ENCODE data around the gene ELOVL2.

Gene ELOVL2

DNA sequence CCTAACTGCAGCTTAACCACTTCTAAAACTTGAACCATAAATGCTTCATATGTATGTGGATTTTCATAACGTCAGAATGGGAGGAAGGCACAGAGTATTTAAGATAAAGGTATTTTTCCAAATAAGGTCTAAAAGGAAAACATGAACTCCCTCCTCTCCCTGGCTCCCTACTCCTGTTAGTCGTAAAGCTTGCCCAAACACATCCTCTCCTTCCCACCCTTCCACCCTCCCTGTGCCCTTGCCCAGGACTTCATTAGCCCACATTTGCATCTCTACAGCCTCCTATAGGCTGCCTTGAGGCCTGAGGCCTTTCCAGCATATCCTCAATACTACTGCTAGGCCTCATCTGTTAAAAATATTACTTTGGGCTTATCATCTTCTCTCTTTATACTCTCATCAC is 32.4 kb upstream of the ELOVL2 start:
- no peak overlapping the region for H3K27ac ChIP-seq (ENCODE audit: low read length)
- no peak overlapping the region for H3K4me3 ChIP-seq (ENCODE audit: low read length)
- peaks cover 4% of the 10 kb centered on the region for H3K4me1 ChIP-seq (ENCODE audit: control insufficient read depth, low read depth, low read length)
- no peaks in the 10 kb centered on the region for H3K27me3 ChIP-seq (ENCODE audit: control insufficient read depth, insufficient read depth, low read length)
- H3K9ac ChIP-seq (ENCODE audit: low read length): no peak overlapping the region
- H3K36me3 ChIP-seq (ENCODE audit: control insufficient read depth, low read depth, low read length): no peaks in the 10 kb centered on the region
- H3K9me3 ChIP-seq (ENCODE audit: control insufficient read depth, low read depth, low read length): no peaks in the 10 kb centered on the region

DNA sequence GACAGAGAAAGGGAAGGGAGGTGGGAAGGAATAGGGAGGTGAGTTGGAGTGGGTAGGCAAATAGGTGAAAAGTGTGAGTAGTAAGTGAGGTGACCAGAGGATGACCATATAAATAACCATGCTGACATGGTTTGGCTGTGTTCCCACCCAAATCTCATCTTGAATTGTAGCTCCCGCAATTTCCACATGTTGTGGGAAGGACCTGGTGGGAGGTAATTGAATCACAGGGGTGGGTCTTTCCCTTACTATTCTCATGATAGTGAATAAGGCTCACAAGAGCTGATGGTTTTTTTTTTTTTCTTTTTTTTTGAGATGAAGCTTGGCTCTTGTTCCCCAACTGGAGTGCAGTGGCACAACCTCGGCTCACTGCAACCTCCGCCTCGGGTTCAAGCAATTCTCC is 28.0 kb upstream of the ELOVL2 start:
- H3K27me3 ChIP-seq (ENCODE audit: control insufficient read depth, insufficient read depth, low read length): no peaks in the 10 kb centered on the region
- no peak overlapping the region for H3K27ac ChIP-seq (ENCODE audit: low read length)
- H3K9me3 ChIP-seq (ENCODE audit: control insufficient read depth, low read depth, low read length): no peaks in the 10 kb centered on the region
- H3K4me3 ChIP-seq (ENCODE audit: low read length): no peak overlapping the region
- peaks cover 4% of the 10 kb centered on the region for H3K4me1 ChIP-seq (ENCODE audit: control insufficient read depth, low read depth, low read length)
- no peaks in the 10 kb centered on the region for H3K36me3 ChIP-seq (ENCODE audit: control insufficient read depth, low read depth, low read length)
- no peak overlapping the region for H3K9ac ChIP-seq (ENCODE audit: low read length)

DNA sequence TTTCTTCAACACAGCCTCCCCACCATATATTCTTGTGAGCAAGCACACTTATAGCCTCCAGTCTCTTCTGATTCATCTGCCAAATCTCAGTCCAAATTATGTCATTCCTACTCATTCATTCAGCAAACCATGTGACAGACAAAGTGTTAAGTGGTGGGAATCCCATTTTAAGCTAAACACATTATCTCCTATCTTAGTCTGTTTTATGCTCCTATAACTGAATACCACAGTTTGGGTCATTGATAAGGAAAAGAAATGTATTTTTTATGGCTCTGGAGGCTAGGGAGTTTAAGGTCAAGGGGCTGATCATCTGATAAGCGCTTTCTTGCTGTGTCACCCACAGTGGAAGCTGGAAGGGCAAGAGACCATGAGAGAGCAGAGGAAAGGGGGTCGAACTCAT is 25.7 kb upstream of the ELOVL2 start:
- no peak overlapping the region for H3K9ac ChIP-seq (ENCODE audit: low read length)
- no peaks in the 10 kb centered on the region for H3K36me3 ChIP-seq (ENCODE audit: control insufficient read depth, low read depth, low read length)
- H3K27me3 ChIP-seq (ENCODE audit: control insufficient read depth, insufficient read depth, low read length): no peaks in the 10 kb centered on the region
- no peaks in the 10 kb centered on the region for H3K9me3 ChIP-seq (ENCODE audit: control insufficient read depth, low read depth, low read length)
- no peak overlapping the region for H3K4me3 ChIP-seq (ENCODE audit: low read length)
- no peaks in the 10 kb centered on the region for H3K4me1 ChIP-seq (ENCODE audit: control insufficient read depth, low read depth, low read length)
- no peak overlapping the region for H3K27ac ChIP-seq (ENCODE audit: low read length)

DNA sequence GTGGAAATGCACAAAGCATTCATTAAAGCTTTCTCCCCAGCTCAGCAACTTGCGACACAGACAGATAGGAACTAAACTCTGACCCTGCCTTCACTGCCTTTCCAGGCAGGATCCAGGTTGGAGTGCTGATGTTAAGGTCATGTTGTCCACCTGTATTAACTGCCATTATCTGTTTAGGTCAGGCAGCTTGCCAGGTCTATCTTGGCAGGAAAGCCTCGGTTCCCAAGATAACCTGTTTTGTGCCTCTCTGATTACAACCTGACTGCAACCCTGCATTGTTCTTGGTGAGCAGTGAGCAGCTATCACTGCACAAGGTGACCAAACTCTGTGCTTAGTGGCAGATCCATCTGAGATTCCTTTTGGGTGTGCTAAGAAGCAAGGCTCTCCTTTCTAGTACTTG is 23.2 kb upstream of the ELOVL2 start:
- Histone ChIP-seq H3K9me3 (ENCODE audit: control insufficient read depth, low read depth, low read length) (no peaks in the 10 kb centered on the region), H3K9ac (ENCODE audit: low read length) (no peak overlapping the region)

DNA sequence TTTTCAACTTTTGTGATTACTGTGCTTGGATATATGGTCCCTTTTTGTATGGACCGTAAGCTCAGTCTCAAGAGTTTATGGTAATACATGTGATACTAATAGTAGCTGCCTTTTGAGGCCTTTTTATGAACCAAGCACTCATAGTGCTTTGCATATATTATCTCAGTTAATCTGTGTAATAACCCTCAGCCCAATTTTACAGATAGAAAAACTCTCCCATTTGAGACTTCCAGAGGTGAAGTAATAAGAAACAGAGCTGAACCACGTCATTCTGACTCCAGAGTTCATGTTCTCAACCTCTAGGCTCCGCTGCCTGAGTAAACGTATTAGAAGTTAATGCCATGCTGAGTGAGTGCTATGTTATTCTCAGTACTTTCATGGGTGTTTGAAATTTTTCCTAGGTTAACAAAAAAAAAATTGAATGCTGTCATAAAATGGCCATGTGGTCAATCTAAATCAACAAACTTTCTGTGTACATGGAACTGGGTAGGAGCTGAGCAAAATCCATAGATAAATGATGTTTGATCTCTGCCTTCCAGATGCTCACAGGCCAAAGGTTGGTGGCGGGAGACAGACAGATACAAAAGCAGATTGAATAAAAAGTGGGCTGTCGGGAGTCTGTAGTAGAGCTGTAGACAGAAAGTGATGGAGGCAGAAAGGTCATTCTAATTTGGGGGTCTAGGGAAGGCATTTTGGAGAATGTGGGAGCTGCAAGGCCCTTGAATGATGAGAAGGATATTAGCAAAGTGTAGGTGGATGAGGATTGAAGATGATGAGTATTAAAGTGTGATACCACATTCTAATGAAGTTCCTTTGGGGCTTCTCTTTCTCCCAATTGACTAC is 22.6 kb upstream of the ELOVL2 start:
- H3K4me1 ChIP-seq (ENCODE audit: control insufficient read depth, low read depth, low read length): no peaks in the 10 kb centered on the region
- H3K4me3 ChIP-seq (ENCODE audit: low read length): no peak overlapping the region
- H3K9me3 ChIP-seq (ENCODE audit: control insufficient read depth, low read depth, low read length): no peaks in the 10 kb centered on the region
- H3K9ac ChIP-seq (ENCODE audit: low read length): no peak overlapping the region
- no peaks in the 10 kb centered on the region for H3K36me3 ChIP-seq (ENCODE audit: control insufficient read depth, low read depth, low read length)
- H3K27ac ChIP-seq (ENCODE audit: low read length): no peak overlapping the region
- H3K27me3 ChIP-seq (ENCODE audit: control insufficient read depth, insufficient read depth, low read length): no peaks in the 10 kb centered on the region

More for the DNA sequence above, 23.2 kb upstream of the ELOVL2 start:
- no peak overlapping the region for H3K4me3 ChIP-seq (ENCODE audit: low read length)
- H3K27ac ChIP-seq (ENCODE audit: low read length): no peak overlapping the region
- no peaks in the 10 kb centered on the region for H3K36me3 ChIP-seq (ENCODE audit: control insufficient read depth, low read depth, low read length)
- no peaks in the 10 kb centered on the region for H3K4me1 ChIP-seq (ENCODE audit: control insufficient read depth, low read depth, low read length)
- no peaks in the 10 kb centered on the region for H3K27me3 ChIP-seq (ENCODE audit: control insufficient read depth, insufficient read depth, low read length)

DNA sequence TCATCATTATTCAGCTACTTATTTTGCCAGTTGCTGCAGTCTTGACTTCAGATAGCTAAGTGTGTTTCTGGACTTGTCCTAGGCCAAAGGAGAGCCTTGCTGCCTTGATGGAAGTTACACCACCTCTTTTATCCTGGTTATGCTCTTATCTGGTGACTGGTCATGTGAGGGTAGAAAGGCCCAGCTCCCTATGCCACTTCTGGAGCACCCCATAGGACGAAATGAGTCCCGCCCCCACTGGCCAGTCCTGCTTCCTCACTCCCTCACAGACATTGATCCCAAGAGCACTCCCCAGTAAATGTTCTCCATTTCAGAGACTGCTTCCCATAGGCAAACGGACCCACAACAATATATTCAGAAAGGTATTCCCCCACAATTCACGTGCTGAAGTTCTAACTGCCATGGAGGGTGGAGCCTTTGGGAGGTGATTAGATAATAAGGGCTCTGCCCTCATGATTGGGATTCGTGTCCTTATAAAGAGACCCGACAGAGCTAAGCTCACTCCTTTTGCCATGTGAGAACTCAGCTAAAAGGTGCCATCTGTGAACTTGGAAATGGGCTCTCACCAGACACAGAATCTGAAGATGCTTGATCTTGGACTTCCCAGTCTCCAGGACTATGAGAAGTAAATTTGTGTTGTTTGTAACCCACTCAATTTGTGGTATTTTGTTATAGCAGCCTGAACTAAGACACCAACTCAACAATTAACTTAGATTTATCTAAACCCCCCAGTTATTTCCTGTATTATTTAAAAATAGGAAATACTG is 21.5 kb upstream of the ELOVL2 start:
- H3K4me3 ChIP-seq (ENCODE audit: low read length): no peak overlapping the region
- H3K36me3 ChIP-seq (ENCODE audit: control insufficient read depth, low read depth, low read length): no peaks in the 10 kb centered on the region
- H3K9me3 ChIP-seq (ENCODE audit: control insufficient read depth, low read depth, low read length): no peaks in the 10 kb centered on the region
- no peaks in the 10 kb centered on the region for H3K4me1 ChIP-seq (ENCODE audit: control insufficient read depth, low read depth, low read length)
- H3K9ac ChIP-seq (ENCODE audit: low read length): no peak overlapping the region
- H3K27me3 ChIP-seq (ENCODE audit: control insufficient read depth, insufficient read depth, low read length): no peaks in the 10 kb centered on the region
- H3K27ac ChIP-seq (ENCODE audit: low read length): no peak overlapping the region

DNA sequence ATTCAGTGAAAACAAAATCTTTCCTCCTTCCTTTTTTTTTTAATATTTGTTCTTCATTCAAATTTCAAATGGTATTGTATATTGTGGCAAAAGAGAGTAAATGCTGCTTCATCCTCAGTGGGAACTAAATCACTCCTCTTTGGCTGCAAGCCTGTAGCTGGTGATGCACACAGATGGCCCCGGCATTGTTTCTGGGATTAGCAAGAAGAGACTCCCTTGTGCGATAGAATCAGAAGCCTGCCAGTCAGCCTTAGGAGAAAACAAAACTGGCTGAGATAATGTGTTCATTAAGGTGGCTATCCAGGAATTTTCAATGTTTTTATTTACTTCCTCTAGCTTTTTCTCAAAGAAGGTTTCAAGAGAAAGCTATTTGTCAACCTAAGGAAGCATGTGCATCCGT is 20.7 kb upstream of the ELOVL2 start:
- Histone ChIP-seq H3K36me3 (ENCODE audit: control insufficient read depth, low read depth, low read length) (no peaks in the 10 kb centered on the region), H3K9me3 (ENCODE audit: control insufficient read depth, low read depth, low read length) (no peaks in the 10 kb centered on the region), H3K27me3 (ENCODE audit: control insufficient read depth, insufficient read depth, low read length) (no peaks in the 10 kb centered on the region), H3K27ac (ENCODE audit: low read length) (no peak overlapping the region), H3K4me3 (ENCODE audit: low read length) (no peak overlapping the region), H3K9ac (ENCODE audit: low read length) (no peak overlapping the region), H3K4me1 (ENCODE audit: control insufficient read depth, low read depth, low read length) (no peaks in the 10 kb centered on the region)

DNA sequence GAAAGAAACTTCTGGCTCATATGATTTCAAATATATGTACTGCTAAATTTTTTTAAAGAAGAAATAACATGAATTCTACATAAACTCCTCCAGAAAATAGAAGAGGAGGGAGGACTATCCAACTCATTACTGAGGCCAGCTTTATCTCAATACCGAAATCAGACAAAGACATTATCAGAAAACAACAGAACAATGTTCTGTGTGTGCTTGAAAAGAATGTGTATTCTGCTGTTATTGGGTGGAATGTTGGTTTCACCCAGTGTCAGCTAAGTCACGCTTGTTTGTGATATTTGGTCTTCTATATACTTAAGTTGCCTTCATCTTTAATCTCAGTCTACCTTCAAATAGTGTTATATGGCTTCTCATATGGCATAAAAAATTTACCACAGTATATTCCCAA is 18.6 kb upstream of the ELOVL2 start:
- Histone ChIP-seq H3K9me3 (ENCODE audit: control insufficient read depth, low read depth, low read length) (no peaks in the 10 kb centered on the region), H3K4me3 (ENCODE audit: low read length) (no peak overlapping the region), H3K9ac (ENCODE audit: low read length) (no peak overlapping the region), H3K27ac (ENCODE audit: low read length) (no peak overlapping the region), H3K36me3 (ENCODE audit: control insufficient read depth, low read depth, low read length) (no peaks in the 10 kb centered on the region), H3K4me1 (ENCODE audit: control insufficient read depth, low read depth, low read length) (no peaks in the 10 kb centered on the region), H3K27me3 (ENCODE audit: control insufficient read depth, insufficient read depth, low read length) (no peaks in the 10 kb centered on the region)

DNA sequence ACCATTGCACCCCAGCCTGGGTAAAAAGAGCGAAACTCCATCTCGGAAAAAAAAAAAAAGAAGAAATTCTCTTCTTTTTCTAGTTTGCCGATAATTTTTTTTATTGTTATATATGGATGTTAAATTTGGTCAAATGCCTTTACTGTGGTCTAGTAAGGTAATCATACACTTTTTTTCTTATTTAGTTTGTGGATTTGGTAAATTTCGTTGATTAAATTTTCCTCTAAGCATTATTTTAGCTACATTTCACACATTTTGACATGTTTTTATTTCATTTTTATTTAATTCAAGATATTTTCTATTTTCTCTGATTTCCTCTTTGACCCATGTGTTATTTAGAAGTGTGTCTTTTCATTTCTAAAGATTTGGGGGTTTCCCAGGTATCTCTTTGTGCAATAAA is 18.0 kb upstream of the ELOVL2 start:
- Histone ChIP-seq H3K36me3 (ENCODE audit: control insufficient read depth, low read depth, low read length) (no peaks in the 10 kb centered on the region), H3K27ac (ENCODE audit: low read length) (no peak overlapping the region), H3K4me3 (ENCODE audit: low read length) (no peak overlapping the region), H3K4me1 (ENCODE audit: control insufficient read depth, low read depth, low read length) (no peaks in the 10 kb centered on the region), H3K27me3 (ENCODE audit: control insufficient read depth, insufficient read depth, low read length) (no peaks in the 10 kb centered on the region), H3K9me3 (ENCODE audit: control insufficient read depth, low read depth, low read length) (no peaks in the 10 kb centered on the region), H3K9ac (ENCODE audit: low read length) (no peak overlapping the region)

DNA sequence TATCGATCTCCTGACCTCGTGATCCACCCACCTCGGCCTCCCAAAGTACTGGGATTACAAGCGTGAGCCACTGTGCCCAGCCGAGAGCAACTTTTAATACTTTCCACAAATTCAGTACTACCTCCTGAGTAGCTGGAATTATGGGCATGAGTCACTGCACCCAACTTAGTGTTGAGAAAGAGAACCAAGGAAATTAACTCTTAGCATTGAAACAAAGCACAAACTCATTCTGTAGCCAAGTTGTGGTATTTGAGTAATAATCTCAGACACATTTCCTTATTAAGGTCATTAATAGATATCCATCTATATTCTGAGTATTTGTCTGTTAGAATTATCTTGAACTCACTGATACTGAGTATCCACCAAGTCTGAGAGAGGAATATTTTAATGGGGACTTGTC is 14.3 kb upstream of the ELOVL2 start:
- no peak overlapping the region for H3K4me3 ChIP-seq (ENCODE audit: low read length)
- no peak overlapping the region for H3K27ac ChIP-seq (ENCODE audit: low read length)
- H3K4me1 ChIP-seq (ENCODE audit: control insufficient read depth, low read depth, low read length): no peaks in the 10 kb centered on the region

DNA sequence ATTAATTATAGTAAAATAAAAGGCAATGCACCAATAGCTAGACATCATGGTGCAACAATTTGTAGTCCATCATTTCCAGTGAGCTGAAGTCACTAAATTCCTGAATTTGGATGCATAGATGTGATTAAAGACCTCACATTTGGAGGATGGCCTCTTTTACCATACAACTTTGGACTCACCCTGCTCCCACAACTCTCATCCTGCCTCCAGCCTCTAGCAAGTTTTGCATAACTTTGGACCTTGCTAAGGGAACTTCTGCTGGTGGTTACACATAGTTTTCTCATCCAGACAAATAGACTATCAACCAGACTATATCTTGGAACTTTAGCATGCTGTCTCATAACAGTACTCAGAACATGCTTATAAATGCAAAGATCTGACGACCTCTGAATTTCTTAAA is 12.8 kb upstream of the ELOVL2 start:
- Histone ChIP-seq H3K27me3 (ENCODE audit: control insufficient read depth, insufficient read depth, low read length) (no peaks in the 10 kb centered on the region), H3K4me3 (ENCODE audit: low read length) (no peak overlapping the region), H3K4me1 (ENCODE audit: control insufficient read depth, low read depth, low read length) (no peaks in the 10 kb centered on the region), H3K36me3 (ENCODE audit: control insufficient read depth, low read depth, low read length) (no peaks in the 10 kb centered on the region), H3K9me3 (ENCODE audit: control insufficient read depth, low read depth, low read length) (no peaks in the 10 kb centered on the region), H3K9ac (ENCODE audit: low read length) (no peak overlapping the region), H3K27ac (ENCODE audit: low read length) (no peak overlapping the region)

More for the DNA sequence above, 14.3 kb upstream of the ELOVL2 start:
- H3K9me3 ChIP-seq (ENCODE audit: control insufficient read depth, low read depth, low read length): no peaks in the 10 kb centered on the region
- no peaks in the 10 kb centered on the region for H3K27me3 ChIP-seq (ENCODE audit: control insufficient read depth, insufficient read depth, low read length)
- H3K9ac ChIP-seq (ENCODE audit: low read length): no peak overlapping the region
- H3K36me3 ChIP-seq (ENCODE audit: control insufficient read depth, low read depth, low read length): no peaks in the 10 kb centered on the region

Measured in iPS-18a (cell line).